ENCODE measurements around the gene PGM5. TPM values are rescaled to one million over a fixed set of nuclear protein-coding genes. Genes with fewer than 3 reads are reported as not detected.

The PGM5 gene
- total RNA-seq, 1 experiment from 2014 or later, result 4.2 TPM

DNA sequence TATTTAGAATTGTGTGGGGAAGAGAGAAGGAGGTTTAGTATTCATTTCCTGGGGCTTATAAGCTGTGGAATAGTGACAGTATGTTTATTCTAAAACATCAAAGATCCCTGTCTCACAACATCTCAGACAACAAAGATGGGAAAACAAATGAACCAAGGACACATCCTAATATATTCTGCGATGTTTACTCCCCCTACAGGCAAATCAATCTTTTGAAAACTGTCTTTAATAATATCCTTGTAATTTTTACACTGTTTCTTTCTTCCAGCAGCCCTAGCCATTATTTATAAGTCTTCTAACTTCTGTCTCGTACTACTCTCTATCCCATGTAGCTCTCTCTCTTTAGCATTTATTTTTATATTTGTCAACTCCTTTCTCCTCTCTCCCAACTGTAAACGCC lies 217.7 kb downstream of the PGM5 start:
- H3K27ac Mint-ChIP-seq (ENCODE audit: unreplicated experiment), result no peak overlapping the region
- CTCF ChIA-PET, result no interaction called here
- no peaks in the 10 kb centered on the region for H3K4me1 Mint-ChIP-seq (ENCODE audit: low read depth, unreplicated experiment)
- H3K36me3 Mint-ChIP-seq (ENCODE audit: insufficient read depth, unreplicated experiment), result no peaks in the 10 kb centered on the region
- BruUV-seq (replicated peaks), result no TSS peak
- intact Hi-C loops (cut with micrococcal nuclease; ENCODE audit: unreplicated experiment), result no loop called here
- H3K4me3 ChIP-seq (ENCODE audit: low read depth, low read length), result no peak overlapping the region
- no peaks in the 10 kb centered on the region for H3K9me3 Mint-ChIP-seq (ENCODE audit: unreplicated experiment)
- POLR2A ChIA-PET, result no interaction called here
- no peaks in the 10 kb centered on the region for H3K27me3 ChIP-seq (replicated peaks; ENCODE audit: control insufficient read depth, insufficient read depth, low read length)
- no peaks in the 10 kb centered on the region for H3K4me1 ChIP-seq
- no peak overlapping the region for H3K4me3 Mint-ChIP-seq (ENCODE audit: unreplicated experiment)
- H3K27me3 Mint-ChIP-seq (ENCODE audit: insufficient read depth, unreplicated experiment), result no peaks in the 10 kb centered on the region
- H3K36me3 ChIP-seq (ENCODE audit: control insufficient read depth, insufficient read depth, low read length), result no peaks in the 10 kb centered on the region
- no peak for TF ChIP-seq CTCF (IDR thresholded peaks at IDR 0.05; ENCODE audit: insufficient read depth in 1 of 2, low read depth in 1 of 2, low read length in 1 of 2, severe bottlenecking in 1 of 2, unreplicated experiment in 1 of 2)
- no peak for DNase-seq
- no peaks in the 10 kb centered on the region for H3K9me3 ChIP-seq

- CTCF ChIA-PET, result no interaction called here
- Mint-ChIP-seq H3K27ac (ENCODE audit: unreplicated experiment) (no peak overlapping the region), H3K4me3 (ENCODE audit: unreplicated experiment) (no peak overlapping the region), H3K36me3 (ENCODE audit: insufficient read depth, unreplicated experiment) (no peaks in the 10 kb centered on the region), H3K4me1 (ENCODE audit: low read depth, unreplicated experiment) (no peaks in the 10 kb centered on the region), H3K9me3 (ENCODE audit: unreplicated experiment) (no peaks in the 10 kb centered on the region), H3K27me3 (ENCODE audit: insufficient read depth, unreplicated experiment) (peaks cover 3% of the 10 kb centered on the region)
- POLR2A ChIA-PET, result no interaction called here
- H3K9me3 ChIP-seq, result no peaks in the 10 kb centered on the region
- TF ChIP-seq CTCF (IDR thresholded peaks at IDR 0.05; ENCODE audit: insufficient read depth in 1 of 2, low read depth in 1 of 2, low read length in 1 of 2, severe bottlenecking in 1 of 2, unreplicated experiment in 1 of 2), result no peak
- intact Hi-C loops (cut with micrococcal nuclease; ENCODE audit: unreplicated experiment), result no loop called here
- no peaks in the 10 kb centered on the region for H3K36me3 ChIP-seq (ENCODE audit: control insufficient read depth, insufficient read depth, low read length)
- H3K27me3 ChIP-seq (replicated peaks; ENCODE audit: control insufficient read depth, insufficient read depth, low read length), result no peaks in the 10 kb centered on the region
- H3K4me3 ChIP-seq (ENCODE audit: low read depth, low read length), result no peak overlapping the region
- no peaks in the 10 kb centered on the region for H3K4me1 ChIP-seq
- no TSS peak for BruUV-seq (replicated peaks)
- no peak for DNase-seq
These were observed 219.4 kb downstream of the PGM5 start for GRCh38 chr9:68575817-68576216.

DNA sequence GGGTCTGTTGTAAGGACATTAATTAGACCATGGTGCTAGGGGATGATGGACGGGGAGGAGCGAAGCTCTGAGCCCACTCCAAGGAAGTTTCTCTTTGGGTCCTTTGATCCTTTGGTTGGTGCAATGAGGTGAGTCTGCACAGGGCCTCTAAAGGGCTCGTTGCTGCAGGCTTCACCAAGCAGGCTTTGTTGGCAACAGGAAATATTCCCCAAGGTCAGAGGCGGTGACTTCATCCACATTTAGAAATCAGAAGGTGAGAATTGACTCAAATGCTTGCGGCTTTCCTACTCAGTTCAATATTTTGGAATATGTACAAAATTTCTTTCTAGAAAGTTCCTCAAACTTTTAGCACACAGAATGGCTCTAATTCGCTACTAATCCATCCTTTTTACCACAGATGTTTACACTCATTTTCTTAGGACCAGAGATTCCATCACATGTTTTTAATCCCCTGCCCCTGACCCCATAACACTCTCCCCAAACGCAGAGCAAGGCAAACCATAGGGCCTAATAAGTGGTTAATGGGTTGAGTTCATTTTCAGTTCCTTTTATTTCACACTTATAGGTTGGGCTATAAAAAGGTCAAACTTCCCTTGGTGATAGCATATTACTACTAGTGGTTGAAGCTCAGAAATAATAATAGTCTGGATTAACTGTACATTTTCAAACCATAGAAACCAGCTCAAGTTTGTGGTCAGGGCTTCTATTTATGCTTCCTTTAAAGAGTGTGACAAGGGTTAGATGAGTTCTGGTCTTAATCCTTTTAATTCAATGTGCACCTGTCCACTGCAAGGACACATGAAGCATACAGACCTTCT lies 221.6 kb downstream of the PGM5 start:
- H3K27me3 Mint-ChIP-seq (ENCODE audit: insufficient read depth, unreplicated experiment), result peaks cover 3% of the 10 kb centered on the region
- Histone ChIP-seq H3K36me3 (ENCODE audit: control insufficient read depth, insufficient read depth, low read length) (no peaks in the 10 kb centered on the region), H3K4me3 (ENCODE audit: low read depth, low read length) (no peak overlapping the region), H3K4me1 (no peaks in the 10 kb centered on the region), H3K27me3 (replicated peaks; ENCODE audit: control insufficient read depth, insufficient read depth, low read length) (no peaks in the 10 kb centered on the region), H3K9me3 (no peaks in the 10 kb centered on the region)
- CTCF ChIA-PET, result no interaction called here
- POLR2A ChIA-PET, result no interaction called here
- H3K4me3 Mint-ChIP-seq (ENCODE audit: unreplicated experiment), result no peak overlapping the region
- no TSS peak for BruUV-seq (replicated peaks)
- TF ChIP-seq CTCF (IDR thresholded peaks at IDR 0.05; ENCODE audit: insufficient read depth in 1 of 2, low read depth in 1 of 2, low read length in 1 of 2, severe bottlenecking in 1 of 2, unreplicated experiment in 1 of 2), result no peak
- intact Hi-C loops (cut with micrococcal nuclease; ENCODE audit: unreplicated experiment), result no loop called here
- no peaks in the 10 kb centered on the region for H3K36me3 Mint-ChIP-seq (ENCODE audit: insufficient read depth, unreplicated experiment)
- H3K9me3 Mint-ChIP-seq (ENCODE audit: unreplicated experiment), result no peaks in the 10 kb centered on the region
- no peak for DNase-seq
- no peak overlapping the region for H3K27ac Mint-ChIP-seq (ENCODE audit: unreplicated experiment)
- H3K4me1 Mint-ChIP-seq (ENCODE audit: low read depth, unreplicated experiment), result no peaks in the 10 kb centered on the region

Other genes starting within 250 kb of the PGM5 start
- 24.8 and 29.3 TPM in 2 replicates for gene ZNG1C, start 114.6 kb upstream of the PGM5 start, total RNA-seq (2022)
- 0.23 TPM in 1 of 2 replicates, not detected in the other for gene FOXD4L3, start 53.7 kb upstream of the PGM5 start, total RNA-seq (2022)
- not detected in 2 replicates for gene TMEM252, start 184.3 kb downstream of the PGM5 start, total RNA-seq (2022)